K562 (cell line): ENCODE measurements around the gene ALOXE3. TPM values are rescaled to one million over a fixed set of nuclear protein-coding genes. Genes with fewer than 3 reads are reported as not detected.

Experiments
- CC2D1A ChIP-seq: fragments of 450-650 bp; IDR thresholded peaks from 2 replicates; pipeline ENCODE4 v1.6.1; 2017; ENCODE audit warnings: mild to moderate bottlenecking
- GATAD2B ChIP-seq: fragments of 450-650 bp; IDR thresholded peaks from 2 replicates; pipeline ENCODE4 v1.6.1; 2017; ENCODE audit warnings: mild to moderate bottlenecking, borderline replicate concordance
- MAFF ChIP-seq: IDR thresholded peaks from 2 replicates; pipeline ENCODE4 v1.6.1; 2012; ENCODE audit warnings: low read length, improper control_type of control experiment
- MEF2D ChIP-seq: conservative IDR thresholded peaks from 2 replicates; pipeline ENCODE4 v1.6.1; 2016; ENCODE audit warnings: low read depth, missing genetic modification characterization, missing compliant biosample characterization
- MGA ChIP-seq: fragments of 450-650 bp; IDR thresholded peaks from 2 replicates; pipeline ENCODE4 v1.6.1; 2016; ENCODE audit warnings: mild to moderate bottlenecking, moderate library complexity
- NFXL1 ChIP-seq: fragments of 450-650 bp; formaldehyde crosslinking; IDR thresholded peaks from 2 replicates; pipeline ENCODE4 v1.4.0; 2021; ENCODE audit warnings: mild to moderate bottlenecking
- STAG1 ChIP-seq: sonication (generic); formaldehyde crosslinking; IDR thresholded peaks from 2 replicates; pipeline ENCODE4 v1.5.0; 2020; ENCODE audit warnings: missing genetic modification reagents, borderline replicate concordance
- TFAP4 ChIP-seq: sonication (generic); formaldehyde crosslinking; IDR thresholded peaks from 2 replicates; pipeline ENCODE4 v1.8.0; 2022; ENCODE audit warnings: missing genetic modification reagents, mild to moderate bottlenecking, moderate library complexity, borderline replicate concordance
- ZBTB7A ChIP-seq: IDR thresholded peaks from 2 replicates; pipeline ENCODE4 v1.6.1; 2011; ENCODE audit warnings: low read depth, mild to moderate bottlenecking, low read length, moderate library complexity, borderline replicate concordance; ENCODE audit not compliant: control insufficient read depth
- ZNF695 ChIP-seq: fragments of 450-650 bp; formaldehyde crosslinking; IDR thresholded peaks from 2 replicates; pipeline ENCODE4 v1.4.0; 2020; ENCODE audit warnings: mild to moderate bottlenecking, moderate library complexity
- polyA plus RNA-seq, 8 experiments: library from polyadenylated mRNA; depleted of rRNA in 4 of 8; stranded (reverse) in 5 of 8; unstranded in 3 of 8; fragments of >200 nt; fragmentation: Nextera tagmentation in 2 of 8; fragmentation: Illumina TruSeq in 1 of 8; extraction: Ambion mirVana in 2 of 8; extraction: Trizol in 1 of 8; gene quantifications; 2 replicates each; pipeline versions ENCODE4 v1.2.1 to v1.2.3, GENCODE V29; 2011 to 2014; ENCODE audit warnings: inconsistent platforms in 1 of 8, missing spikeins in 1 of 8
- total RNA-seq, 7 experiments: library from RNA; depleted of rRNA in 6 of 7; stranded (reverse); fragments of >200 nt in 6 of 7; fragmentation: Illumina TruSeq in 2 of 7; extraction: Trizol in 2 of 7; gene quantifications; 2 replicates each; pipeline versions ENCODE4 v1.2.1 to v1.2.3, GENCODE V29; 2011 to 2021; ENCODE audit warnings: low replicate concordance in 1 of 7
- TF ChIP-seq, protein P1 (sequence below): fragments of 250-450 bp; sonication (Bioruptor Pico); IDR thresholded peaks from 2 replicates; pipeline ENCODE4 v1.9.0; 2021; ENCODE audit warnings: mild to moderate bottlenecking, inconsistent platforms

ALOXE3 gene
- total and polyA plus RNA-seq, 9 of the 15 experiments (the other 6 are each of a cell fraction or from before 2014, with no cell fraction given) = 0.04 TPM; not detected in 8

- no peak for TF ChIP-seq ZNF695
- TF ChIP-seq, protein P1, sequence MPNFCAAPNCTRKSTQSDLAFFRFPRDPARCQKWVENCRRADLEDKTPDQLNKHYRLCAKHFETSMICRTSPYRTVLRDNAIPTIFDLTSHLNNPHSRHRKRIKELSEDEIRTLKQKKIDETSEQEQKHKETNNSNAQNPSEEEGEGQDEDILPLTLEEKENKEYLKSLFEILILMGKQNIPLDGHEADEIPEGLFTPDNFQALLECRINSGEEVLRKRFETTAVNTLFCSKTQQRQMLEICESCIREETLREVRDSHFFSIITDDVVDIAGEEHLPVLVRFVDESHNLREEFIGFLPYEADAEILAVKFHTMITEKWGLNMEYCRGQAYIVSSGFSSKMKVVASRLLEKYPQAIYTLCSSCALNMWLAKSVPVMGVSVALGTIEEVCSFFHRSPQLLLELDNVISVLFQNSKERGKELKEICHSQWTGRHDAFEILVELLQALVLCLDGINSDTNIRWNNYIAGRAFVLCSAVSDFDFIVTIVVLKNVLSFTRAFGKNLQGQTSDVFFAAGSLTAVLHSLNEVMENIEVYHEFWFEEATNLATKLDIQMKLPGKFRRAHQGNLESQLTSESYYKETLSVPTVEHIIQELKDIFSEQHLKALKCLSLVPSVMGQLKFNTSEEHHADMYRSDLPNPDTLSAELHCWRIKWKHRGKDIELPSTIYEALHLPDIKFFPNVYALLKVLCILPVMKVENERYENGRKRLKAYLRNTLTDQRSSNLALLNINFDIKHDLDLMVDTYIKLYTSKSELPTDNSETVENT (CRISPR knock-in tag) = no peak
- TF ChIP-seq NFXL1 (CRISPR knock-in tag) = no peak
- TF ChIP-seq ZBTB7A = peak; percentile 32; the same call in 1 of the 2 replicates
- no peak for TF ChIP-seq MEF2D (tag)
- TF ChIP-seq CC2D1A = no peak
- 0 out of 2 replicates have a peak, but pooled peaks have one; percentile 40 for TF ChIP-seq TFAP4
- TF ChIP-seq GATAD2B = no peak
- no peak for TF ChIP-seq MAFF
- TF ChIP-seq STAG1 (CRISPR knock-in tag) = peak; percentile 45; the same call in 1 of the 2 replicates
- TF ChIP-seq MGA = peak; percentile 38
Measured at GRCh38 chr17:8079291-8080207, 38.8 kb downstream of the ALOXE3 start (continued).
